NCI-H82 (cell line): Measurements from ENCODE around the gene RNF114.

Experiments used
- DNase-seq: peaks from one replicate; lab custom pipeline; 2025; lab: John Stamatoyannopoulos, UW

The RNF114 gene

GRCh38 chr20:49904440-49905214 lies 31.6 kb upstream of the RNF114 start:
- DNase-seq = no peak

DNA sequence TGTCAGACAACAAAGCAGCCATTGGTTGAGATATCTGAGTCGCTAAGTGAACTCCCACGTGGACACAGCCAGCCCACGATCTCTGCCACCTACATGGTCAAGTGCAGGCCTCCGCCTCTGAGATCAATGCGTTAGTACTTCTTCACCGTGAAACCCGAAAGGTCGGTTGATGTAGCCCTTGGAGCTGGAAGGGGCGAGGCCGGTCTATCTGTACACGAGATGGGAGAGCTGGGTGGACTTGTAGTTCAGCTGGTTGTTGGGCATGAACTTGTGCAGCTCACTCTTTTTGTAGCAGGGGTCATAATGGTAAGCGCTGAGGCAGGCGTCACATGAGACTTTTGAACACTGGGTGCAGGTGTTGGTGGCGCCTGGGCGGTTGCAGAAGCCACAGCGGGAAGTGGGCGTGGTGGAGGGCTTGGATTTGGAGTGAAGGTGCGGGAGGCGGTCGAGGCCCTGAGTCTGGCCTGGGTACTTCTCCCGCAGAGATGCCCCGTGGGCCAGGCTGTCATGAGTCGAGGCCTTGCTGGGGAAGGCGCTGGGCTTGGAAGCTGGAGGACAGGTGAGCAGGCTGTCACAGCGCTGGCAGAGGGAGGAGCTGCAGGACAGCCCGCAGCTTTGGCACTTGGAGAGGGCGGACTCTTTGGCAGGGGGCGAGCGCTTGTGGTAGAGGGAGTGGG lies 30.6 kb upstream of the RNF114 start:
- DNase-seq = no peak

- DNase-seq = no peak
Observed at GRCh38 chr20:49906101-49906604, 30.0 kb upstream of the RNF114 start.

- no peak for DNase-seq
Observed at GRCh38 chr20:49906615-49907154, 29.5 kb upstream of the RNF114 start.

- no peak for DNase-seq
Observed at GRCh38 chr20:49907405-49908257, 28.6 kb upstream of the RNF114 start.

- no peak for DNase-seq
Observed at GRCh38 chr20:49908258-49908565, 28.0 kb upstream of the RNF114 start.

GRCh38 chr20:49909499-49910339 lies 26.5 kb upstream of the RNF114 start:
- DNase-seq = peak; percentile 87

DNA sequence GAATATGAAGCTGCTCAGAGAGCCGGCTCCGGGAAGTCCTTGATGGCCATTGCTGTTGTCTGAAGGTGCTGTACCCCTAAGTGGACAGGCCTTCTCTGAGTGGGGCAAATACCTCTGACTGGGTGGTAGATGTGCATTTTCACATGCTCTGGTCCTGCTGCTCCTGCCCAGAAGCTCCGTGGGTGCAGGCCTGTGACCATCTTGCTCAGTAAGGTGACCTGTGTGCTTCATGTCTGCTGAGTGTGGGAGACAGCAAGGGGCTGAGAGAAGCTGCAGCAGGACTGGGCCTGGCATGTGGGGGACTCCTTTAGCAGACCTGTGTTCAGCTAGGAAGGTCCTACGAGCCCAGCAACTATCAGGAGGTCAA lies 25.9 kb upstream of the RNF114 start:
- DNase-seq = no peak

- no peak for DNase-seq
Observed at GRCh38 chr20:49913399-49914047, 22.7 kb upstream of the RNF114 start.

DNA sequence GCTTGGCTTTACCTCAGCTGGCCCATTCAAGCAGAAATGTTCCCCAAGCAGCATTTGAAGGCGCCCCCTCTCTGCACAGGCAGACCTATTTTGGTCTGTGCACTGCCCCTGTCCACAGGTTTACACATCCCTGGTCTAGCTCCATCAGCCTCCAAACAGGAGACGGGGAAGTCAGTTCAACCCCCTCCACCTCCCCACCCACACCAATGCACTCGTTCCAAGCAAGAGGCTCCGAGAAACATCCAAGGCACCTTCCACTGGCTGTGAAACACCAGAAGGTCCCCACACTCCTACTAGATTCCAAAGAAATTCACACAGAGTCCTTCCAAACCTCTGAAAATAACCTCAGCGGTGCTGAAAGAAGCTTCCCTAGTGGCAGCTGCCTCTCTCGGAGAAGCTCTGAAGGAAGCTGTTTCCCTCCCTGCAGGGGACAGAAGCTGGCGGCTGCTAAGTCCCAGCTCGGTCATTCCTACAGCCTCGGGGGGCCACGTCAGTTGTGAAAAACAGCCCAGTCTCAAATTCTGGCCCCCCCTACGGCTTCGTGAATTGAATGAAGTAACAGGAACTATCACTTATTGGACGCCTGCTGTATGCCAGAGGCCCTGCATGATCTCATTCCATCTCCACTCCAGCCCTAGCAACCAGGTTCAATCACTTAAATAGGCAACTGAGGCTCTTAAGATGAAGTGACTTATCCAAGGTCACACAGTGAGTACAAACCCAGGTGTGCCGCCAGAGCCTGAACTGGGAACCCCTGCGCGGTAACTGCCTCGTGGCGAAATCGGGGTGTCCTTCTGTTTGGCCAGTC lies 21.7 kb upstream of the RNF114 start:
- no peak for DNase-seq

- DNase-seq = no peak
Observed at GRCh38 chr20:49915118-49915379, 21.1 kb upstream of the RNF114 start.

- peak; percentile 98 for DNase-seq
Observed at GRCh38 chr20:49915380-49916145, 20.6 kb upstream of the RNF114 start, which contains the start of gene SPATA2. TSS of gene SPATA2 (minus strand) at chr20:49915529. CDS start at chr20:49908490, 7,039 bp downstream.

DNA sequence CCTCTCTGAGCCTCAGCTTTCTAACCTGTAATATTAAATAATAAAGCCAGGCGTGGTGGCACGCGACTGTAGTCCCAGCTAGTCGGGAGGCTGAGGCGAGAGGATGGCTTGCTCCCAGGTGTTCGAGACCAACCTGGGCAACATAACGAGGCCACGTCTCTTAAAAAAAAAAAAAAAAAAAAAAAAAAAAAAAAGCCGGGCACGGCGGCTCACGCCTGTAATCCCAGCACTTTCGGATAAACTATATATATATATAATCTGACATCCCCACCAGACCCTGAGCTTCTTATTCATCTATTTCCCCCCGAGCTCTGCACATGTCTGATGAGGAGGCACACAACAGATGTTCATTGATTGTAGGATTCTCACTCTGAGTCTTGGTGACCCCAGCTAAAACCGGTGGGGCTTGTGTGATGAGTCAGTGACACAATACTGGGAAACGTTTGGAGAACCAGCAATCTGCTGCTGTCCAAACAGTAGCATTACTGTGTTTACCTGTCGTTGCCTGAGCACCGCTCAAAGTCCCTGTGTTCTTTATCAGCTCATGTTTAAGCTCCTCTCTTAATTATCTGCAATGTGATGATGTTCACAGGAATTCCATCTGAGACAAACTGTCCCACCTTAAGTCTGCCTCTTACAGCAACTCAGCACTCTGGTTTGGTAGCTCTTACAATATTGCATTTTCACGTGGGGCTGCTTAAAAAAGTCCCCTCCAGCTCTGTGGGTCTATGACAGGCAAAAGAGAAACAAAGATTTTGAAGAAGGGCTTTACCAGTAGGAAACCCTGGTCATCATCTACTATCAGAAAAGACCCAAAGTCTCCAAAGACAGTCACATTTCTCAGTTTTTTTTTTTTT lies 19.8 kb upstream of the RNF114 start:
- peak; percentile 90 for DNase-seq

DNA sequence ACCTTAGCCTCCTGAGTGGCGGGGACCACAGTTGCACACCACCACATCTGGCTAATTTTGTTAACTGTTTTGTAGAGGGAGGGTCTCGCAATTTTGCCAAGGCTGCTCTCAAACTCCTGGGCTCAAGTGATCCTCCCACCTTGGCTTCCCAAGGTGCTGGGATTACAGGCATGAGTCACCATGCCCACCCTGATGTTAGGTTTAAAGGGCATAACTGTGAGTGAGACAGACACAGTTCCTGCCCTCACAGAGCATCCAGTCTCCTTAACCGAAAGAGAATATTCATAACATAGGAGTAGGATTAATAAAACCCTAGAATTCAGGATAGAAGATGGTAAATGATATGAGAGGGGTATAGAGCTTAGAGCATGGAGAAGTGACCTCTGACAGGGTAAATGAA lies 17.8 kb upstream of the RNF114 start:
- DNase-seq = no peak

DNA sequence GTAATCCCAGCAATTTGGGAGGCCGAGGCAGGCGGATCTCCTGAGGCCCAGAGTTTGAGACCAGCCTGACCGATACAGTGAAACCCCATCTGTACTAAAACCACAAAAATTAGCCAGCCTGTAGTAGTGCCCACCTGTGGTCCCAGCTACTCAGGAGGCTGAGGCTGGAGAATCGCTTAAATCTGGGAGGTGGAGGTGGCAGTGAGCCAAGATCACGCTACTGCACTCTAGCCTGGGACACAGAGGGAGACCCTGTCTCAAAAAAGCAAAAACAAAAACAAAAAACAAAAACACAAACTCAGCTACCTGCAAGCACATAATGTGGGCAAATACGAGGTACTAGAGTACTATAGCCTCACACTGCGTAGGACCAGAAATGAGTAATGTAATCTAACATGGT lies 17.2 kb upstream of the RNF114 start:
- DNase-seq = no peak

DNA sequence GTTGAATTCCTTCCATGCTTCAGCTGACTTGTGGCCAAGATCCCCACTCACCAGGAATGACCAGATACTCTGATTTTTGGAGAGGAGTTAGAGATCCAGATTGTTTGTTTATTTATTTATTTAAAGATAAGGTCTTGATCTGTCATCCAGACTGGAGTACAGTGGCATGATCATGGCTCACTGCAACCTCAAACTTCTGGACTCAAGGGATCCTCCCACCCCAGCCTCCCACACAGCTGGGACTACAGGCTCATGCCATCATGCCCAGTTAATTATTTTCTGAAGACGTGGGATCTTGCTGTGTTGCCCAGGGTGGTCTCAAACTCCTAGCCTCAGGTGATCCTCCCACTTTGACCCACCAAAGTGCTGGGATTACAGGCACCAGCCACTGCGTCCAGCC lies 16.7 kb upstream of the RNF114 start:
- no peak for DNase-seq

DNA sequence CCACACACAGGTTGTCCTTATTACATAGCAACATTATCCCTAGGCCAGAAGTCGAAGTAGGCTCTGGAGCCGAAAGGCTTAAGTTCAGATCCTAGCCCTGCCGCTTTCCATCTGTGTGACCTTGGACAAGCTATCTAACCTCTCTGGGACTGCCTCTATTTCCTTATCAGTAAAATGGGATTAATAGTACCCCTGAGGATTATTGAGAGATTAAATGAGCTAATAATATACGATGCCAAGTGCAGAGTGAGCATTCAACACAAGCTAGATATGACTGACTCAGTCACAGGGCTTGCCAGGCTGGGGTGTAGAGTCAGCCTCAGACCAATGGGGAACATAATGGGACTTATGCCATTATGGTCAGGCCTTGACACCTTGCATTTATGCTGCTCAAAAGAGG lies 11.9 kb upstream of the RNF114 start:
- peak; percentile 57 for DNase-seq

- no peak for DNase-seq
Observed at GRCh38 chr20:49925901-49926454, 10.2 kb upstream of the RNF114 start.
